ENCODE results near the gene PRKCB.

The PRKCB gene

DNA sequence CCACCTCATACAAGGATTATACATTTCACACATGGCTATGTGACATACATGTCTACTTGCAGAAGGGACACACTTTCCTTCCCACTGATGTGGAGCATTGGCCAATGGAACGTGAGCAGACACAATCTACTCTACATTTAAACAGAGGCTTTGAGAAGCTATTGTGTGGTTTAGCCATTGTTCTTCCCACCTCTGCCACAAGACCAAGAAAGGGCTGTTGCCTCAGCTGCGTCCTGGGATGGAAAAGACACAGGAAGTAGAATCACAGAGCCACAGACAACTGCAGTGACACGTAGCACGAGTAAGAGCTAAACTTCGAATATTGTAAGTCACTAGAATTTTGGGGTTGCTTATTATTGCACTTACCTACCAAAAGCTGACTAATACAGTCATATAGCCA is 33.3 kb downstream of the PRKCB start:
- Histone ChIP-seq H3K4me1 (ENCODE audit: insufficient read depth, low read length) (peaks cover 18% of the 10 kb centered on the region), H3K36me3 (ENCODE audit: insufficient read depth, low read length) (no peaks in the 10 kb centered on the region), H3K27ac (ENCODE audit: low read depth, low read length) (no peak overlapping the region), H3K4me3 (ENCODE audit: low read depth in 1 of 2, low read length in 2 of 2) (no peak overlapping the region), H3K9me3 (ENCODE audit: low read length) (no peaks in the 10 kb centered on the region), H3K27me3 (ENCODE audit: control insufficient read depth in 1 of 2, insufficient read depth in 2 of 2, low read length in 2 of 2) (no peaks in the 10 kb centered on the region), H3K9ac (ENCODE audit: low read length) (no peak overlapping the region)

DNA sequence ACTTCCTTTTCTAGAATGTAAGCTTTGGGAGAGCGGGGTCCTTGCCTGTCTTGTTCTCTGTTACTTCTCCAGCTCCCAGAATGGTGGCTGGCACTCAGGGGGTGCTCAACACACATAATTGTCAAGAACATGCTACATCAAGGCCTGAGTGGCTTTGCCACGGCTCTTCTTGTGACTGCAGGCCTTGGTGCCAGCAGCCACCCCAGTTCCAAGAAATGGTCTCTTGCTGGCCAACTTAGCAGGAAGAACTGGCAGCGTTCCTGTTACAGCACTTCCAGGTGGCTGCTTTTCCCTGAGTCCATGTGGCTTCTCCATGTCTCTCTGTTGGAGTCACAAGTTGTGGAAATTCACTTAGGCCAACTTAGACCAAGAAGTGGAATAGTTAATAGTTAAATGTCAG is 36.1 kb downstream of the PRKCB start:
- Histone ChIP-seq H3K9me3 (ENCODE audit: low read length) (no peaks in the 10 kb centered on the region), H3K4me3 (ENCODE audit: low read depth in 1 of 2, low read length in 2 of 2) (no peak overlapping the region), H3K27me3 (ENCODE audit: control insufficient read depth in 1 of 2, insufficient read depth in 2 of 2, low read length in 2 of 2) (no peaks in the 10 kb centered on the region), H3K4me1 (ENCODE audit: insufficient read depth, low read length) (peaks cover 15% of the 10 kb centered on the region), H3K36me3 (ENCODE audit: insufficient read depth, low read length) (no peaks in the 10 kb centered on the region), H3K9ac (ENCODE audit: low read length) (no peak overlapping the region), H3K27ac (ENCODE audit: low read depth, low read length) (no peak overlapping the region)

DNA sequence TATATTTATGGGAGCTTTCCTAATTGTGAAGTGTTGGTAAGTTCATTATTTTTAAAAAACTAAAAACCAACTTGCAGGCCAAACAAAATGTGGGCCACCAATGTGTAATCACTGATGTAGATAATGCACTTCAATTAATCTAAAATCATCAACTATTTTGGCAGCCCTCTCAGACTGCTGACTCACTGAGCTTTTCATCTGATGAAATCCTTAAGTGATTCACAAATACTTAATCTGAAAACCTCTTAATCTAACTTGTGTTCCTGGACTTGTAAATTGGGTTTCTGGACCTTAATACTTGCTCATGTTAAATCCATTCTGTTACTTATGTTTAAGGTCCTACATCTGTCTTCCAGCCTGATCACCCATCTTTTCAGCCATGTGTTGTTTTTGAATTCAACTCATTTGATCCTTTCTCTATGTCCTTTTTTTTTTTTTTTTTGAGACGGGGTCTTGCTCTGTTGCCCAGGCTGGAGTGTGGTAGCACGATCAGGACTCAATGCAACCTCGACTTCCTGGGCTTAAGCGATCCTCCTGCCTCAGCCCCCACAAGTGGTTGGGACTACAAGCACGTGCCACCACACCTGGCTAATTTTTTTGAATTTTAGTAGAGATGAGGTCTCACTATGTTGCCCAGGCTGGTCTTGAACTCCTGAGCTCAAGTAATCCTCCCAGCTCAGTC is 39.0 kb downstream of the PRKCB start:
- Histone ChIP-seq H3K27me3 (ENCODE audit: control insufficient read depth in 1 of 2, insufficient read depth in 2 of 2, low read length in 2 of 2) (no peaks in the 10 kb centered on the region), H3K4me3 (ENCODE audit: low read depth in 1 of 2, low read length in 2 of 2) (no peak overlapping the region), H3K36me3 (ENCODE audit: insufficient read depth, low read length) (no peaks in the 10 kb centered on the region), H3K9me3 (ENCODE audit: low read length) (no peaks in the 10 kb centered on the region), H3K4me1 (ENCODE audit: insufficient read depth, low read length) (peaks cover 25% of the 10 kb centered on the region), H3K27ac (ENCODE audit: low read depth, low read length) (no peak overlapping the region), H3K9ac (ENCODE audit: low read length) (no peak overlapping the region)

DNA sequence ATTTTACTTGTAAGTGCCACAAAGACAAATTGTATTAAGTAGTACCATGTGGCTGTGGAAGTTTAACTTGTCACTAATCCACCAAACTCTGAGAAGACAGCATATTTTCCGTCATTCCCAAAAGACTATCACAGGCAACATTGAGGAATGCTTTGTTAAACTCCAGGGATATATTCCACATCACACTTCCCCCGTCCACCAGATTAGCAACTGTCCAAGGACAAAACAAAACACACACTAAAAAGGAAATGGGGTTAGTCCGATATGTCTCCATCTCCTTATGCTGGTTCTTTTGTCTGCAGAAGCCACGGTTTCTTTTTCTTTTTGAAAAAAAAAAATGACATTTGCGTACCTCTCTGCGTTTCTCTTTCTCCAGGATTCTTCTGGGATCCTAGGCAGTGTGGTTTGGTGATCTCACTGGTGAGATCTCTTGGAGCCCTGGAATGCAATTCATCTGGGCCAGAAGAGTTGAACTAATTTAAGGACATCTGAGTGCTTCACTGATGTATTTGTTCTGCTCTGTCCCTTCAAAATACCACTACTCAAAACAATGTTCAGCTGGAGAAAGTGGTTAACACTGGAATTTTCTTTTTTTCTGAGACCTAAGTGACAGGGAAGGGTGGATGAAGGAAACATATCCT is 40.6 kb downstream of the PRKCB start:
- Histone ChIP-seq H3K4me1 (ENCODE audit: insufficient read depth, low read length) (peaks cover 17% of the 10 kb centered on the region), H3K9ac (ENCODE audit: low read length) (no peak overlapping the region), H3K27ac (ENCODE audit: low read depth, low read length) (no peak overlapping the region), H3K27me3 (ENCODE audit: control insufficient read depth in 1 of 2, insufficient read depth in 2 of 2, low read length in 2 of 2) (no peaks in the 10 kb centered on the region), H3K4me3 (ENCODE audit: low read depth in 1 of 2, low read length in 2 of 2) (no peak overlapping the region), H3K36me3 (ENCODE audit: insufficient read depth, low read length) (no peaks in the 10 kb centered on the region), H3K9me3 (ENCODE audit: low read length) (no peaks in the 10 kb centered on the region)

DNA sequence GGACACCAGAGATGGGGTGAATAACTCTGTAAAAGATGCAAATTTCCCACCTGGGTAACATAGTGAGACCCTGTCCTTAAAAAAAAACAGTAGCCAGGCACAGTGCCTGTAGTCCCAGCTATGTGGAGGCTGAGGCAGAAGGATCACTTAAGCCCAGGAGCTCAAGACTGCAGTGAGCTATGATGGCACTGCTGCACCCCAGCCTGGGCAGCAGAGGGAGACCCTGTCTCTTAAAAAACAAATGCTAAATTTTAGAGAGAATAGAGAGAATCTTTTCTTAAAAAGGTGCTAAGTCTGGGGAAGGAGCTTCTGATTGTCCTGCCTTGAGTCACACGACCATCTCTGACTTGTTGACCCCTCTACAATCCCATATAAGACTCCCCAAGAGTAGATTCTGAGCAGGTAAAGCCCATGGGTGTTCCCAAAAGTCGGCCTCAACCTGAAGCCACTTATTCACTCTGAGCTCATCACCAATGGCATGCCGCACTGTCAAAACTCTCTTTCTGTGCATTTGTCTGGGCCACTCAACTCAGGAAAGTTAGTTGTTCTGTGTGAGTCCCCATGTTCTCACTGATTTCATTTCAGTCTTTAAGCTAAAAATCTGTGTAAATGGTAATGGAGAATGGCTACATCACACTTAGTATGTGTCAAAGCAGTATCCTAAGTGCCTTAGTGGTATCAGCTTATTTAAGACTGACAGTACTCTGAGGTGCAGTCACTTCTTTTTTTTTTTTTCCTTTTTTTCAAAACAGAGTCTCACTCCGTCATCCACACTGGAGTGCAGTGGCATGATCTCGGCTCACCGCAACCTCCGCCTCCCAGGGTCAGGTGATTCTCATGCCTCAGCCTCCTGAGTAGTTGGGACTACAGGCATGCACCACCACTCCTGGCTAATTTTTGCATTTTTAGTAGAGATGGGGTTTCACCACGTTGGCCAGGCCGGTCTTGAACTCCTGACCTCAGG is 41.6 kb downstream of the PRKCB start:
- peaks cover 9% of the 10 kb centered on the region for H3K4me1 ChIP-seq (ENCODE audit: insufficient read depth, low read length)
- no peak overlapping the region for H3K27ac ChIP-seq (ENCODE audit: low read depth, low read length)
- H3K4me3 ChIP-seq (ENCODE audit: low read depth in 1 of 2, low read length in 2 of 2): no peak overlapping the region
- no peaks in the 10 kb centered on the region for H3K36me3 ChIP-seq (ENCODE audit: insufficient read depth, low read length)
- H3K9ac ChIP-seq (ENCODE audit: low read length): no peak overlapping the region
- H3K9me3 ChIP-seq (ENCODE audit: low read length): no peaks in the 10 kb centered on the region
- H3K27me3 ChIP-seq (ENCODE audit: control insufficient read depth in 1 of 2, insufficient read depth in 2 of 2, low read length in 2 of 2): no peaks in the 10 kb centered on the region

DNA sequence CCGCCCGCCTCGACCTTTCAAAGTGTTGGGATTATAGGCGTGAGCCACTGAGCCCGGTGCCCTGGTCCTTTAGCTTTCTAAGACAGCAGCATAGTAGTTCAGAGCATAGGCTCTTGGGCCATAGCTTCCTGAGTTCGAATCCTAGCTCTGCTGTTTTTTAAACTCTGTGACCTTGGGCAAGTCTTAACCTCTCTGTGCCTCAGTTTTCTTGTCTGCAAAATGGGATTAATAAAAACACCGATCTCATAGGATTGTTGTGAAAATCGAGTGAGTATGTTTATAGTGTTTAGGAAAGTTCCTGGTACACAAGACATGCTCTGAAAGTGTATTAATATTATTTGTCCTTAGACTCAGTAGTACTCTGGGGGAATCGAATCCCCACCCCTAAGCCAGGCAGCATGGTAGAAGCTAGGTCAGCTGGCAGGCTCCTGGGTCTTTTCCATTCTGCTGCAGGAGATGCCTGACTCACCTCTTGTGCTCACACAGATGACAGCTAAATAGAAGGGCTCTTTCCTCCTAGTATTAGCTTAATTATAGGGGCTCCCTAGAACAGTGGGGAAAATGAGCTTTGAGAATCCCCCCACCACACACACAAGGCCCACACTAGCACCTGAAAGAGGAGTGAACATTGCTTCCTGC is 44.1 kb downstream of the PRKCB start:
- Histone ChIP-seq H3K9ac (ENCODE audit: low read length) (no peak overlapping the region), H3K27ac (ENCODE audit: low read depth, low read length) (peak overlapping the region; percentile 44), H3K27me3 (ENCODE audit: control insufficient read depth in 1 of 2, insufficient read depth in 2 of 2, low read length in 2 of 2) (no peaks in the 10 kb centered on the region), H3K9me3 (ENCODE audit: low read length) (no peaks in the 10 kb centered on the region), H3K4me3 (ENCODE audit: low read depth in 1 of 2, low read length in 2 of 2) (no peak overlapping the region), H3K36me3 (ENCODE audit: insufficient read depth, low read length) (no peaks in the 10 kb centered on the region), H3K4me1 (ENCODE audit: insufficient read depth, low read length) (peaks cover 9% of the 10 kb centered on the region)

DNA sequence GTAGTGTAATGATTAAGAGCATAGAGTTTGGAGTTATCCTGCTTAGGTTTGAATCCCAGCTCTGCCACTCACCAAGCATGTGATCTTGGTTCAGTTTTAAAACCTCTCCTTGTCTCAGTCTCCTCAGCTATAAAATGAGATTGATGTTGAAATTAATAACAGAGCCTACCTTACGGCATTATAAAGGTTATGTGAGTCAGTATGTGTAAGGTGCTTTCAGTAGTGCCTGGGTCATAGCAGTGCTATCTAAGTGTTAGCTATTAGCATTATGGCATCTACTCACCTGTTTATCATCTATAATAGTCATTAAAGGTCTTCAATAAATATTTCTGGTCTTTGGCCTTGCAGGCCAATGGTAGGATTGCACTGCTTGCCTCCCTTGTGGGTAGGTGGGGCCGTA is 53.4 kb downstream of the PRKCB start:
- Histone ChIP-seq H3K4me1 (ENCODE audit: insufficient read depth, low read length) (no peaks in the 10 kb centered on the region), H3K36me3 (ENCODE audit: insufficient read depth, low read length) (no peaks in the 10 kb centered on the region), H3K27ac (ENCODE audit: low read depth, low read length) (no peak overlapping the region)

DNA sequence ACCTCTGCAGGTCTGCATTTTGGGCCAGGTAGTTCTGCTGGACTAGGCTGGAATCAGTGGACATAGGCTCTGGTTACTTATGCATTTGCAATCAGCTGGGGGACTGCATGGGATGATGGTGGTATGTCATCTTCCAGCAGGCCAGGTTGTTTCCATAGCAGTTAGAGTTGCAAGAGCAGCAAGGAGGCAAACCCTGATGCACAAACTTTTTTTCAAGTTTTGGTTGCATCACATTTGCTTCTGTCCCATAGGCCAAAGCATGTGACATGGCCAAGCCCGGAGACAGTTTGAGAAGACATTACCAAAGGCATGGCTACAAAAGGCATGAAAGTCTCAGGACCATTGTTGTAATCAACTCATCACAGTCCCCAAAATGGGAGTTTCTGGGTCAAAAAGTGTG is 58.2 kb downstream of the PRKCB start:
- no peaks in the 10 kb centered on the region for H3K4me1 ChIP-seq (ENCODE audit: insufficient read depth, low read length)
- no peak overlapping the region for H3K27ac ChIP-seq (ENCODE audit: low read depth, low read length)
- H3K9ac ChIP-seq (ENCODE audit: low read length): no peak overlapping the region
- H3K36me3 ChIP-seq (ENCODE audit: insufficient read depth, low read length): no peaks in the 10 kb centered on the region
- H3K4me3 ChIP-seq (ENCODE audit: low read depth in 1 of 2, low read length in 2 of 2): no peak overlapping the region
- H3K9me3 ChIP-seq (ENCODE audit: low read length): no peaks in the 10 kb centered on the region
- no peaks in the 10 kb centered on the region for H3K27me3 ChIP-seq (ENCODE audit: control insufficient read depth in 1 of 2, insufficient read depth in 2 of 2, low read length in 2 of 2)

More for the DNA sequence above, 53.4 kb downstream of the PRKCB start:
- no peak overlapping the region for H3K4me3 ChIP-seq (ENCODE audit: low read depth in 1 of 2, low read length in 2 of 2)
- H3K9ac ChIP-seq (ENCODE audit: low read length): no peak overlapping the region
- H3K9me3 ChIP-seq (ENCODE audit: low read length): no peaks in the 10 kb centered on the region
- H3K27me3 ChIP-seq (ENCODE audit: control insufficient read depth in 1 of 2, insufficient read depth in 2 of 2, low read length in 2 of 2): no peaks in the 10 kb centered on the region

DNA sequence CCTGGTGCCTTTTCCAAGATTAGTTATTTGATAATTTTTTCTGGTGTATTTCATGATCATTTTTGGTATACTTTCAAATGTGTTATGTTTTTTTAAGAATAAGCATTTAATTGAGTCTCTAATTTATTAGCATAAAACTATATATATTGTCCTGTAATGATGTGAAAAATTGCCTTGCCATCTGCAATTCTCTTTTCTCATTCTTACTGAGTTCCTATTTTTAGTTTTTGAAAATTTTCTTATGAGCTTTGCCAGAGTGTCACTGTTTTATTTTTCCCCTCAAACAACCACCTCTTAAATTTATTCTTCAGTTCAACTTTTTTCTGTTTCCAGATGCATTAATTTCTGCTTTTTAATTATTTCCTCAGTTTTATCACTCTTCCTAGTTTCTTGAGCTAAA is 59.3 kb downstream of the PRKCB start:
- Histone ChIP-seq H3K27ac (ENCODE audit: low read depth, low read length) (no peak overlapping the region), H3K36me3 (ENCODE audit: insufficient read depth, low read length) (no peaks in the 10 kb centered on the region), H3K27me3 (ENCODE audit: control insufficient read depth in 1 of 2, insufficient read depth in 2 of 2, low read length in 2 of 2) (no peaks in the 10 kb centered on the region), H3K9me3 (ENCODE audit: low read length) (no peaks in the 10 kb centered on the region), H3K9ac (ENCODE audit: low read length) (no peak overlapping the region), H3K4me1 (ENCODE audit: insufficient read depth, low read length) (no peaks in the 10 kb centered on the region), H3K4me3 (ENCODE audit: low read depth in 1 of 2, low read length in 2 of 2) (no peak overlapping the region)

DNA sequence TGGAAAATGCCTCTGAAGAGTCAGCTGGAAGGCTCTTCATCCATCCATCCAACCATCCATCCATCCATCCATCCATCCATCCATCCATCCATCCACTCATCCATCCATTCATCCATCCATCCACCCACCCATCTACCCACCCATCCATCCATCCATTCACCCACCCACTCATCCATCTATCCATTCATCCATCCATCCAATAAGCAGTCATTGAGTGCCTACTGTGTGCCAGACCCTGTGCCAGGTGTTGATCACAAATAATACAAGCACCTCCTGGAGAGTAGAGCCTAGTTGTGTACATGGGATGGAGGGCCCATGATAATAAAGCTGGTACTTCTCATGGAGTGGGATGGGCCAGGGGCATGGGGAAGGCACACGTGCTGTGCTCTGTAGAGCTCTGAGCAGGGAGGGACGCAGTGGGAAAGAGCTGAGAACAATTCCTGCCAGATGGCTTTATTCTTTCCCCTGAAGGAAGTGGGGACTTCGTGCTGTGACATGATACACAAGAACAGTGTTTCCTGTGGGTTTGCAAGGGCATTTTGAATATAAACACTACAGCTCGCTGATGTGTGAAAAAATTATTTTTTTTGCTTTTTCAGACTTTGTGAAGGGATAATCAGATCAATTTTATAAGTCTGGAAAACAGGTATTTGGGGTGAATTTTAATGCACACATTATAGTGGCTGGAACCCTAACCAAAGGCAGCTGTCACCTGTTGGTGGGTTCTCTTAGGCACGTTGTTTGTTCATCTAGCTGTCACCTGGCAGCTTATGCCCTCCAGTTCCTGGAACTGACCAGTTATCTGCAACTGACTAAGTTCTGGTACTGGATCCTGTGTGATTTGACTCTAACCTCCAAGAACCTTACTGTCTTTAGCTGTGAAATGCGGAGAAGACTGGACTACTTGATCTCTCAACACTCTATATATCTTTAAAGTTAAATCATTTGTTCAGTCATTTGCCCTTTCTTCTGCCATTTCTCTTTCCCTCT is 61.3 kb downstream of the PRKCB start:
- Histone ChIP-seq H3K4me1 (ENCODE audit: insufficient read depth, low read length) (peaks cover 6% of the 10 kb centered on the region), H3K27me3 (ENCODE audit: control insufficient read depth in 1 of 2, insufficient read depth in 2 of 2, low read length in 2 of 2) (no peaks in the 10 kb centered on the region), H3K36me3 (ENCODE audit: insufficient read depth, low read length) (no peaks in the 10 kb centered on the region), H3K27ac (ENCODE audit: low read depth, low read length) (no peak overlapping the region), H3K4me3 (ENCODE audit: low read depth in 1 of 2, low read length in 2 of 2) (no peak overlapping the region), H3K9ac (ENCODE audit: low read length) (no peak overlapping the region), H3K9me3 (ENCODE audit: low read length) (no peaks in the 10 kb centered on the region)
